Measurements from ENCODE around the gene PIK3AP1.
"Not testable (repeated sequence)": the region's sequence is repeated elsewhere in the genome, so short reads cannot be mapped to it uniquely, and the experiment has no call there.

The PIK3AP1 gene

DNA sequence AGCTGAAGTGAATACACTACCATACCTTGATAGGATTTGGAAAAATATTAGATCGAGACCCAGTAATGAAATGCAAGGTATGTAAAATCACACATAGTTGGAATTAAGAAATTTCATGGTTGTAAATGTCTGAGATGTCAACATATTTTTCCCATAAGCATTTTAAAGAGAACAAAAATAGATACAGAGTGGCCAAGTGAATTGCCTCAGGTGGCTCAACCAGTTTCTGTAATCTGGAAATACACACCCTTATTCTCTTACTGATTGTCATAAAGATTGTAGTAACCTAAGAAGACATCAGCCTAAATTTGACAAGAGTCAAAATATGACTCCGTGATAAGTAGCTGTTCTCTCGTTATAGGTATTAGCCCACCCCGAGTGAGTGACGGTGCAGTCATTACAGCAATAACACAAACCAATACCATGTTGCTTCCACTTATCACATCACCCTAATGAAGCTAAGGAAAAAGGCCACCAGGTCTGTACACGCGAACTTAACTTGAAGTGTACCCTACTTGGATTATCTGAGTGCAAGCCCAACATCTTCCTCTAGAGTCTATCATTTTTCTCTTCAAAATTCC is 23.4 kb downstream of the PIK3AP1 start:
- no peak for DNase-seq (ENCODE audit: low read depth)

DNA sequence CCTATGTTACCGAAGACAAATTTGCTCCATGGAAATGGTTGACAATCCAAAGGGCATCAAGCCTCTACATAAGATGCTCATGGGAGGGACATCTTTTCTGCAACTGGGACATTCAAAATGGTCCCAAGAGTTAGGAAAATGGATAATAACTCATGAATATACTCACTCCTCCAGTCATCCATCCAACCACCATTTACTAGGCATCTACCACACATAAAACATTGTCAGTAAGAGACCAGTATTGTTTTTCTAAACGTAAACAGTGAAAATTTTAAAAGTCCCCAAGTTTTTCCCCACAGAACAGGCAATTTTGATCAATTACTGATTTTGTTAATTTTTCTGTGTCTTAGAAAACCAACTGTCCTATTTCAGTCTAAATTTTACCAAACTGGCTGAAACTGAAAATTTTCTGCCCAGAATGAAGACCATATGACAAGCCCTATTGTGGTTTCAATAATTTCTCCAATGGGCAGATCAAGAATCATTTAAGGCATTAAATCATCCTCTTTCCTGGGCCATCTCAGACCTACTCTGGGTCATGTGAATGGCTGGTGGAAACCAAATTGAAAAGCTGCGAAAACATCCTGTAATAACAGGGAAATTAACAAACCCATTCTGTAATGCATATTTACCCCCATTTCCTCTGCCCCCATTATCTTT is 24.2 kb downstream of the PIK3AP1 start:
- no peak for DNase-seq (ENCODE audit: low read depth)

DNA sequence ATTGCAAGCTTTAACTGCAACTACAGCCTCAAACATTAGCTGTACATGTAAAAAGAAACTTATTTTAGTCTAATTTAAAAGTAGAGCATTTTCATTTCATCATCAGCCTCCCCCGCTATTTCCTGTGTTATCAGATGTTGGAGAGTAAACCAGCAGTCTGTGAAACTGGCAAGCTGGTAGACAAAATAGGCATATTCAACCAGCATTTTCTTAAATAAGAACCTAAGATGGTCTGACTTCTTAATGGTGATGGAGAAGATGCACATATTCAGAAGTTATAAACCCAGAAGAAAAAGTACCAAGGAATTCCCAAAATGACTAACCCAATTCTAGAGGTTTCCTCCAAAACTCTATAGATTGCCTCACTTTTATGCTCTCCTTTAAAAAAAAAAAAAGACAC is 24.9 kb downstream of the PIK3AP1 start:
- peak; percentile 15 for DNase-seq (ENCODE audit: low read depth)

DNA sequence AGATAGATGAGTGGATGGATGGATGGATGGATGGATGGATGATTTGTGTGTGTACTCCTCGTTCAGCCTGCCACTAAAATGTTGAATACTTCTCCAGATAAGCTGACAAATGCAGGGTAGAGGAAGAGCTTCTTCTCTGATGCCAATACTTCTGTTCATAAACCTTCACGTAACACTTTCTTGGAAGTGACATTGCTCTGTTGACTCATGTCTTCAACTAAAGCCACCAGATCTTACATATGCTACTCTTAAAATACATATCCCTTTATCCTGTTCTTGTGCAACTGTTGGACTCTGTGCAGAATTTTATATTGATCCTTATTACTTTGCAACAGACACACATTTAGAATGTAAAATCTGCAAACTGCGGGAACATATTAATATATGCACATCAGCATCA is 26.9 kb downstream of the PIK3AP1 start:
- DNase-seq (ENCODE audit: low read depth): no peak

DNA sequence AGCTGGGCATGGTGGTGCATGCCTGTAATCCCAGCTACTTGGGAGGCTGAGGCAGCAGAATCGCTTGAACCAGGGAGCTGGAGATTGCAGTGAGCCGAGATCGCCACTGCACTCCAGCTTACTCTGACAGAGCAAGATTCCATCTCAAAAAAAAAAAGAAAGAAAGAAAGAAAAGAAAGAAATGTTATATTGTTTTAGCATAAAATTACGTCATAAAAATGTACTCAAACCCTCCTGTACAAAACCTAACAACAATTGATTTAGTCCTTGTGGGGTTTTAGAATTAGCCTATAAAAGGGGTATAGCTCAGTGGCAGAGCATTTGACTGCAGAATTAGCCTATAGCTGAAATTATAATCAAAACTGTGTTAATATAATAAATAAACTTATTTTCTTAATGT is 27.9 kb downstream of the PIK3AP1 start:
- DNase-seq (ENCODE audit: low read depth): no peak

DNA sequence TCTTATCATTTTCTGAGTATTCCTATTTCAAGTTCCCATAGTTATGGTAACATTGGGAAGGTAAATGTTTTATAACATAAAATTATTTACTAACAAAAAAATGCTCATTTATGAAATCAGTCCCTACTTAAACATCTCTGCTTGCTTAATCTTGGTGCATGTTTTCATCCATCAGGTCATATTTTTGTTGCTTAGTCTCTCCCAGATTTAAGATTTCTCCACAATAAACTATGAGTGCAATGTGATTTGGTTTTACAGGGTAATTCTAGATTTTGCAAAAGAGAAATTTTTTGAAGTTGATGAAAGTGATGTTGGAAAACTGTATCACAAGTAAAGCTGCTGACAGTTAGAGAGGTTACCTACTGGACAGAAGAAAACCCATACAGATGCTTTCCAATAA is 28.6 kb downstream of the PIK3AP1 start:
- peak; percentile 2 for DNase-seq (ENCODE audit: low read depth)

DNA sequence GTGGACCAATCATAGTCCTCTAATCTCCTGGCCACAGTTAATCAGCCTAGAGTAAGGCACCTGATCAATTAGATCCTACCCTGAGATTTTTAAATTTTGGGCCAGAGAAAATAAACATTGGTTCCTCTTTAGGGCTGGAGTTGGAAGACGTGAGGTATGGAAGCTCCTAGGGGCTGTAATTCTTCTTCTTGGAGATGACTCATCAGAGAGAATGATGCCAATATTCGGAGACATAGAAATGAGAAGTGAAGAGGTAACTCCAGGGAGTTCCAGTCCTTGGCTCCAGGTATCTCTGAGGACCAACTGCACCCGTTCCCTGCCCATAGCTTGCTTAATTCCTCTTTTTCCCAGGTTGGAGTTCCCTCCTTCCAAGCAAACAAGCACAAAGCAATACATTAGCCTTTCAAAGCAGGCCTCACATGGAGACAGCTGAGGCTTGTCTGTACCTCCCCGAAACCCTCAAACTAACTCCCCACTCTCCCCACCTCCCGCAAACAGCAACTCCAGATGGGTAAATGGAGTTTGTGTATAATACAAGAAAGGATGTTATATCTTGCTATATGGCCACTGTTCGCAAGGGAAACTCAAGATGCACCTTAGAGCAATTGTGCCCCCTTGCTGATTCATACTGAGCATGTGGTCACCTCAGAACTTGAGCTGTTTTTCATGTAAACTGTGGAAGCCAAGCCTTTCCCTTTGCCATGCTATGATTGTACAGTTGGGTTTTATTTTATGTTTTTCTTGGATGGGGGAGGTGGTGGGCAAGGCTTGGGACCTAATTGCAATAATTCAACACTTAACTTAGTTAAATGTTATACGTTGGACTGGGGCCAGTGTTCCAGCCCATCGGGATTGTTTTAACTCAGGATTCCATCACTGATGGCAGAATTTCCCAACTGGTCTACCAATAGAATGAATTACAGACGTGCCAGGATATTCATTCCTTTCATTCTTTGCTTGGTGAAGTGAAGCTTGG is 29.3 kb downstream of the PIK3AP1 start:
- DNase-seq (ENCODE audit: low read depth): peak; percentile 5

DNA sequence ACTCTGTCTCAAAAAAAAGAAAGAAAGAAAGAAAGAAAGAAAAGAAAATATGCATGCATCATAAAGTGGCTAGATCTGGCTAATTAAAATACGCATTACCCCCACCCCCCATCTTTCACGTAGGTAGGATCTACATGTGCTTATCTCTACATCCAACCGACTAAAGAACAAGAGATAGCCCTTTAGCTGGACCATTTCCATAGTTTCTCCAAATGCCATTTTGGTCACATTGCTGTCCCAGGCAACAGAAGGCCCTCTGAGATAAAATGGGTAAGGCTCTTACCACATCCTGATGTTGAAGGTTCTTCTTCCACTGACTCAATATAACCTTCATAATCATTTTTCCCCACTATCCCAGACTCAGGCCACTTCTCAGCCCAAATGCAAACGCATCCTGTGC is 31.5 kb downstream of the PIK3AP1 start:
- DNase-seq (ENCODE audit: low read depth): no peak

DNA sequence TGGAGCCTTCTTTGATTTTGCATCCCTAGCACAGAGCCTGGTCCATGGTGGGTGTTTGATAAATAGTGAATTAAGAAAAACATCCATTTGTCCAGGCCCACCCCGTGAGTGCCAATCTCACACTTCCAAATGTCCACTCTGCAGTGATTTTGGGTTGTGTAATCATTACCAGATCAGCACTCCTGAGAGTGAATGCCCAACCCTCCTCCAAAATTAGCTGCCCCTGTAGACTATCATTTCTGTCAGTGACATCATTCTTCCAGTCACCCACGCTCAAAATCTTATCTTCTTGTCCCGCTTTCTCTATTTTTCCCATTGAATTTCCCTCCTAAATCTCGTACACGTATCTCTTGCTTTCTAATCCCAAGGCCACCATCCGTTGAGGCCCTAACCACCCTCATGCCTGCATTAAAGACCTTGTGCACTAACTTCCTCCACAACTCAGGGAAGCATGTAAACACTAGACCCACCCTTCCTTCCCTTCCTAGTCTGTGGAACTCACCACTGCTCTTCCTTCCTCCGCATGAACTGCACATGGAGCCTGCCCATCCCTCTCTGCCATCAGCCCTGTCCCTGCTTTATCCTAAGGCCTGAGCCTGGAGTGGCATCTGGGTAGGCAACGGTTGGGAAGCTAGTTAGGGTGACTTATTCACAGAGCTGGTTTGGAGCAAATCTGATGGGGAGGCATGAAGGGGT is 32.8 kb downstream of the PIK3AP1 start:
- DNase-seq (ENCODE audit: low read depth): no peak

DNA sequence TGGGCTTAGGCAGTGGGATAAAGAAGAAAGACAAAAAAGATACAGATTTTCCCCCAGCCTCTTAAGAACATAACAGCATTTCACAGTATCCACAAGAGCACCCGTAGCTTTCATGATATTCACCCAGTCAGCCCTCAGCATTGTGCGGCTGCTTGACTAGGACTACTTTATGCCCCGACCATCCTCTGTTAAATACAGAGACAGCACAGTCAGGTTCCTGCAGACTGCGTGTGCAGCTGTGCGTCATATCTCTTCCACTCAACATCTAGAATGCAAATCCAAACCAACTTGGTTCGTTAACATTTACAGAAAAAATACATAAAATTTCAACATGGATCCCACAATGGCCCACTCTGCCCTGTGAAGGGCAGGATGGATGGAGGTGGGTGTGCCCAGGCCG is 33.8 kb downstream of the PIK3AP1 start:
- no peak for DNase-seq (ENCODE audit: low read depth)

DNA sequence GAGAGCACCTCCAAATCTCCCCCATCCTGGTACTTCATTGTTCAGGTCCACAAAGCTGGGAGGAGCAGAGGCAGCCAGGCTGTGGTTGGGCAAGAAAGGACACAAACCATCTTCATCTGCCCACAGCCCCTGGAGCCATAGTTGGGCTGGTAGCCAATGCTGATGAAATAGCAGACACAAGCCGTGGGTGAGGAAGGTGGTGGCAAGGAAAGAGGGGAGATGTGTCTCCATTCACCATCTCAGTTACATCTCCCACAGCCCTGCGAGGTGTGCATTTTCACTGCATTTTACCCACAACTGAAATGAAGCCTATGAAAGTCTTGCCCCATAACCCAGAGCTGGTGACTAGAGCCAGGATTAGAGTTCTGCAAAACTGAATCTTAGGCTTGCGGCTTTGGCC is 35.0 kb downstream of the PIK3AP1 start:
- DNase-seq (ENCODE audit: low read depth): peak; percentile 9

DNA sequence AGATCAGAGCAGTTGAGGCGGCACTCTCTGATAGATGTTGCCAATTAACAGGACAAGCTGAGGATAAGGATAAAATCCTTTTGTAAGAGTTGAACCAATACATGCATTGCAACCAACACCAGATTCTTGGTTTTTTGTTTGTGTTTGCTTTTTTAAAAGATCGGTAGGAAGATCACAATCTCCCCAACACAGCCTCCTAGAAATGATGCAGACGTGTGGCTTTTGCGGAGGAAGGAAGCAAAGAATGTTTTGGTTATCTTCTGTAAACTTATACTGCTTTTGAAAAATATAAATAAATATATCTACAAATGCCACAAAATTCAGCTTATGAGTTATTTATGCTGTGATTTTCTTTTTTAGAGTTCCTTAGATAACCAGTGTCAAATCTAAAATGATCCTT is 35.5 kb downstream of the PIK3AP1 start:
- no peak for DNase-seq (ENCODE audit: low read depth)

DNA sequence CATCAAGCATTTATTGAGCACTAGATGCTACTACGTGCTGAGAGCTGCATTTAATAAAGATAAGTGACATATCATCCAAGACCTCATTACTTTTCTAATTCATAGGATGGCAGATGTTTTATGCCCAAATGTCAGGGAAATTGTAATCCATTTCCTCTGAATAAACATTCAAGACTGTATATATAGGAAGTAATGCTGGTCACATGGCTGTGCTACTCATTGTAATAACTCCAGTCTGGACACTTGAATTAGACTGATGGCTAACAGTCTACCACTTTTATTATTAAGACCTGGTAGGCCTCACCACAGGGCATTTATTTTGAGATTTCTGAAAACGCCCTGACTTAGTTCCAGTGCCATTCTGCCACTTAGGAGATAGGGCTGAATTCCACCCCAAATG is 36.6 kb downstream of the PIK3AP1 start:
- DNase-seq (ENCODE audit: low read depth): no peak

DNA sequence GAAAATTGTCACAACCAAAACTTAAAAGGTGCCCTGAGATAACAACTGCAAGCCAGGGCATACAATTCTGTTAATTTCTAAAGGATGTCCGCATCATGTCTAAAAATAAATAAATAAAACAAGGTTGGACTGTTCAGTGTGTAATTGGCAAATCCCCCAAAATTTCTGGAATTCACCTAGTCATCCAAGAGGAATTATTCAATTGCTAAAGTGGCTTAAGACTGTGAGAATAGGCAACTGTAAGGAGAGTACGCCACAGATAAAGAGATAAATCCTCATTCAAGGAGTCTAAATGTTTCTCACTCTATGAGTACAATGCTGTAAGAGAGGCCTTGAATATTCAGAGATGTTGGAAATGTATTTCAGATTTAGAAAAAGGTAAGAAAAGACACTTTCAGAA is 37.2 kb downstream of the PIK3AP1 start:
- DNase-seq (ENCODE audit: low read depth): peak; percentile 49

DNA sequence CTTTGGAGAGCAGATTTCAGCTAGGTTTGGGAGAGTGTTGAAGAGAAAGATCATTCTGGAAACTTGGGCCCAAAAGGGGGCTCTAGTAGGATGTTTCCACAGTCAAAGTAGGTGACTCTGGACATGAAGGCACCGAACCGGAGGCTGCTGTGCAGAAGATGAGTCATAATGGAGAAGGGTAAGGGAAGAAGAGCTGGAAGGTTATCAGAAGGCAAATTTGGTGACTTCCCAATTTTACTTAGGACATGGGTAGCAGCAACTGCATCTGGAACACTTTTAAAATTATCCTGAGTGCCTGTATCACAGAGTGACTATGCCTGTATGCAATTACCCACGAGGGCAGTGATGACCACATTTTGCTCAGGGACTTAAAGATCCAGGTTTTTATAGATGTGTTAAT is 38.8 kb downstream of the PIK3AP1 start:
- DNase-seq (ENCODE audit: low read depth): no peak

DNA sequence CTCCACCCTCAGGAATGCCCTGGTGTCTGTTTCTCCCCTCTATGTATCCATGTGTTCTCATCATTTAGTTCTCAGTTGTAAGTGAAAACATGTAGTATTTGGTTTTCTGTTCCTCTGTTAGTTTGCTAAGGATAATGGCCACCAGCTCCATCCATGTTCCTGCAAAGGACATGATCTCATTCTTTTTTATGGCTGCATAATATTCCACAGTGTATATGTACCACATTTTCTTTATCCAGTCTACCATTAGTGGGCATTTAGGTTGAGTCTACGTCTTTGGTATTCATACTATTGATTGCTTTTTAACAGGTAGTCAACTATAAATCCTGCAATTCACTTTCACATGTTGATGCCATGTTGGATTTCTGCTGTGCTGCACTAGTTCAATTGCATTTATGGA is 39.9 kb downstream of the PIK3AP1 start:
- DNase-seq (ENCODE audit: low read depth): not testable (repeated sequence)

DNA sequence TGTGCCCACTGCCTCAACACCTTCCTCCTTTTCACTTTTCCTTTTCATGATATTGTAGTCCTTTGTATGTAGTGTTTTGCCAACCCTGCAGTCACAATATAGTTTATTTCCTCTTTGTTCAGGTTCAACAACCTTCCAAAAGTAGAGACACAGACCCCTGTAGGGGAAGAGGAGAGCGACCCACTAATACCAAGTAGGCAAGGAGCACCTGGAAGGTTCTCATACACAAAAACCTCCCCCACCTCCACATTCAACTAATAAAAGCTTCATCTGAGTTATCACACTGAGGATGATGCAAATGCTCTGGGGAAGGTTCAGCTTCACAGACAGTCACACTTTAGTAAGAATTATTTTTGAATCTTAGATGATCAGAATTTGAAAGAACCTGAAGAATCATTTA is 41.6 kb downstream of the PIK3AP1 start:
- DNase-seq (ENCODE audit: low read depth): no peak

DNA sequence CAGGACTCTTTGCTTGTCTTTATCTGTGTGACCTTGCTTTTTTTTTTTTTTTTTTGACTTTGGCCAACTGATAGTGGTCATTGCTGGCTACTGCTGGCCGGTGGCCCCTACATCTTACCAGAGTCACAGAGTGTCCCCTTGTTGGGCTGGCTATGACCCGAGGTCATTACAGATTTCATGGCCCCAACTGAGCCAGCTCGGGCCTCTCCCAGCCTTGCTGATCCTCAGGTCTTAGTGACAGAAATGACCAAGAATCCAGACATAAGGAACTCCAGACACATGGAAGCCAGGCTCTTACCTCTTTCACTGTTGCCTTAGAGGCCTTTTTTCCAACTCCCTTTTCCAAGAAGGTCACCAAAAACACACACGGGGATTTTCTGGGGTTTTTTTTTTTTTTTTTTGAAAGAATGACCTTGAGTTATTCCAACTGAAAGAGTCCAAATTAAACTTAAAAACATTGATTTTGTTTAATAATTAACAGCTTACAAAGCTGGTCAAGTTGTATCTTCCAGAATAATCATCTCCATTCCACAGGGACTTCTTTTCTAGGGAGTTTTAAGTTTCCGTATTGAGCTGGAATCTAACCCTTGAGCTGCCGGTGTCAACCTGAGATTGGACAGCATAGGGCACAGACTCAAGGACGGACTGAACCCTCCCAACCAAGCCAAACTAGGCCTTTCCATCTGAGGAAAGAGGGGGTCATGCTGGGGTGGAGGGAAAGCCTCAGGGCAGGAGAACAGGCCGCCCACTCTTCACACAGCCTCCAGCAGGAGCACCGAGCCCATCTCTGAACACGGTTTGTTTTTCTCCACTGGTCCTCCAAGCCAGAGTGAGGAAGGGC is 43.8 kb downstream of the PIK3AP1 start:
- no peak for DNase-seq (ENCODE audit: low read depth)

DNA sequence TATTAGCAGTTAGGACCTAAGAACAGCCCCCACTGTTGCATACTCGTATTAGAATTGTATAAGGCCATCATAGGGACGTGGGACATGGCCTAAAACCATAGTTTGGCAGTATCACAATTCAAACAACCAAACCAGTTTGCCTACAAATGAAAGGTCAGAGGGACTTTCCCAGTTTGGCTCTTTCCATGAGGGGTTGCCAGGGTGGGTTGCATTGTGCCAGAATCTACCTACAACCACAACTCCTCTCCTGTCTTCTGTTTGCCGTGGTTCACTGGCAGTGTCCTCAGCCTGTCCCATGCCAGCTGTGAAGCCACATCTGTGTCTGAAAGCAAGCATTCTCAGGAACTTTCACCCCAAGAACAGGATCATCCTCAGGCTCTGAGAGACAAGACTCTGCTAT is 44.5 kb downstream of the PIK3AP1 start:
- DNase-seq (ENCODE audit: low read depth): no peak

DNA sequence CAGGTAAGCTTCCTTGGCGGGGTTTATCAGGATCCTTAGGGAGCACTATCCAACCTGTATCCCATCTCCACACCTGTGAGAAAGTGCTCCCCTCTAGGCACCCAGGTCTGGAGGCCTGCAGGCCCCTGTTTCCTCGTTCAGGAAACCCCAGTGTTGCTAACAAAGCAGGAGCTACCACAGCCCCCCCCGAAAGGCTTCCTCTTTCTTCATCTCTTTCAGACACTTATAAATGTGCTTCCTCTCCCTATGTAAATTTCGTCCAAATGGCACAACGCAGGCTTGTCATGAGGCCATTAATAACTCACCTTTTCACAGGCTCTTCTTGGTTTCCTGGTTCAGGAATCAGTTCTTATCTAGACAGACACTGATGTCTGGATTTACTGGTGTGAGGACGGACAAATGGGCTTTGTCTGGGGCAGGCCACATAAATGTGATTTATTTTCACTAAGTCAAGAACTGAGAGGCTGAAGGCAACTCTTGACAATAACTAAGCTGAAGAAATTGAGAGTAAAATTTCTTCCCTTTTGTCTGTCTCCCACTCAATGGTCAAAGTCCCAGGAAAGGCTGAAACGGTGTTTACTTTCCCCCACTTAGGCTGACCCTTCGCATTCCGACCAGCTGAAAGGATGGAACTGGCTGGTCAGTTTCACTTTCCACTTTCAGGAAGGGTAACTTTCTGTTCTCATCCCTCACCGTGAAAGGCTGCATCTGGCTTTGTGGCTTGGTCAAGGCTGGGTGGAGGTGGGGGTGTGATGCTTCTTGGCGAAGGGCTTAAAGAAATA is 46.8 kb downstream of the PIK3AP1 start:
- peak; percentile 55 for DNase-seq (ENCODE audit: low read depth)

Data from amniotic epithelial cell (primary cell).